ENCODE results near the gene KCNN1.

KCNN1 gene

DNA sequence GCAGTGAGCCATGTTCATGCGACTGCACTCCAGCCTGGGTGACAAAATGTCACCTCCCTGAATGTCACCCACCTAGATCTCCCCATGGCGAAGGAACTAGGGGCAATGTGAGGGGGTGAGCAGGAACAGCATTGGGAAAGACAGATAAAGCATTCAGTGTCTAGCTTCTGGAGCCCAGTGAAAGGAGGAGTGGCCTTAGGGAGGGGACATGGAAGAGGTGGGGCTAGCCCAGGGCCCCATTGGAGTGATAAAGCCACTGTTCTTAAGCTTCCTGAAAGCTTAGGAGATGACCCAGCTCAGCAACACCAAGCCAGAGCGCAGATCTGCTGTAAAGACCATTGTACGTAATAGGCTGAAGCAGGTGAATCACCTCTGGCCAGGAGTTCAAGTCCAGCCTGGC is 13.0 kb upstream of the KCNN1 start:
- Histone ChIP-seq H2AFZ (ENCODE audit: low read depth, low read length) (no peak overlapping the region), H4K20me1 (ENCODE audit: insufficient read depth, low read length) (no peaks in the 10 kb centered on the region), H3K9me3 (ENCODE audit: insufficient read depth, low read length) (no peaks in the 10 kb centered on the region), H3K4me1 (ENCODE audit: low read length) (peaks cover 34% of the 10 kb centered on the region), H3K27ac (ENCODE audit: low read length) (no peak overlapping the region), H3K4me2 (ENCODE audit: low read length) (no peak overlapping the region), H3K79me2 (ENCODE audit: low read length) (no peaks in the 10 kb centered on the region), H3K27me3 (ENCODE audit: low read depth, low read length) (peaks cover 50% of the 10 kb centered on the region), H3K9ac (ENCODE audit: low read length) (no peak overlapping the region), H3K4me3 (ENCODE audit: low read length) (no peak overlapping the region), H3K36me3 (replicated peaks; ENCODE audit: low read depth, low read length) (no peaks in the 10 kb centered on the region)
- TF ChIP-seq, protein P1, sequence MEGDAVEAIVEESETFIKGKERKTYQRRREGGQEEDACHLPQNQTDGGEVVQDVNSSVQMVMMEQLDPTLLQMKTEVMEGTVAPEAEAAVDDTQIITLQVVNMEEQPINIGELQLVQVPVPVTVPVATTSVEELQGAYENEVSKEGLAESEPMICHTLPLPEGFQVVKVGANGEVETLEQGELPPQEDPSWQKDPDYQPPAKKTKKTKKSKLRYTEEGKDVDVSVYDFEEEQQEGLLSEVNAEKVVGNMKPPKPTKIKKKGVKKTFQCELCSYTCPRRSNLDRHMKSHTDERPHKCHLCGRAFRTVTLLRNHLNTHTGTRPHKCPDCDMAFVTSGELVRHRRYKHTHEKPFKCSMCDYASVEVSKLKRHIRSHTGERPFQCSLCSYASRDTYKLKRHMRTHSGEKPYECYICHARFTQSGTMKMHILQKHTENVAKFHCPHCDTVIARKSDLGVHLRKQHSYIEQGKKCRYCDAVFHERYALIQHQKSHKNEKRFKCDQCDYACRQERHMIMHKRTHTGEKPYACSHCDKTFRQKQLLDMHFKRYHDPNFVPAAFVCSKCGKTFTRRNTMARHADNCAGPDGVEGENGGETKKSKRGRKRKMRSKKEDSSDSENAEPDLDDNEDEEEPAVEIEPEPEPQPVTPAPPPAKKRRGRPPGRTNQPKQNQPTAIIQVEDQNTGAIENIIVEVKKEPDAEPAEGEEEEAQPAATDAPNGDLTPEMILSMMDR (IDR thresholded peaks at IDR 0.05; ENCODE audit: low read depth, low read length): no peak
- TF ChIP-seq EZH2phosphoT487 (IDR thresholded peaks at IDR 0.05; ENCODE audit: low read depth): no peak

DNA sequence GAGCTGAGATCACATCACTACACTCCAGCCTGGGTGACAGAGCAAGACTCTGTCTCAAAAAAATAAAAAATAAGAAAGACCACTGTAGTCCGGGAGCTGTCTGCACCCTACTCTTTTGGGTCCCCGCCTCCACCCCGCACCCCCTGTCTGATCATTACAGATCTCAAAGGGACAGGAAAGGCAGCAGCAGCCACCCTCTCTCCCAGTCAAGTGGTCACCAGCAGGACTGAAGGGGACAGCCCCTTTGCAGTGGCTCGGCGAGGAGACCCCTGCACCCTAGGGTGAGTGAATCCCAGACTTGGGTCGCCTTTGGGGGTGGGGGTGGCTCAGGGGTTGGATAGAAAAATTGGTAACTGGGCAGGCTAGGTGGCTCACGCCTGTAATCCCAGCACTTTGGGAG is 12.5 kb upstream of the KCNN1 start:
- Histone ChIP-seq H3K27ac (ENCODE audit: low read length) (no peak overlapping the region), H4K20me1 (ENCODE audit: insufficient read depth, low read length) (no peaks in the 10 kb centered on the region), H3K9me3 (ENCODE audit: insufficient read depth, low read length) (no peaks in the 10 kb centered on the region), H3K36me3 (replicated peaks; ENCODE audit: low read depth, low read length) (no peaks in the 10 kb centered on the region), H3K9ac (ENCODE audit: low read length) (no peak overlapping the region), H3K27me3 (ENCODE audit: low read depth, low read length) (peaks cover 50% of the 10 kb centered on the region), H2AFZ (ENCODE audit: low read depth, low read length) (no peak overlapping the region), H3K4me2 (ENCODE audit: low read length) (no peak overlapping the region), H3K4me3 (ENCODE audit: low read length) (no peak overlapping the region), H3K79me2 (ENCODE audit: low read length) (no peaks in the 10 kb centered on the region), H3K4me1 (ENCODE audit: low read length) (peaks cover 29% of the 10 kb centered on the region)
- TF ChIP-seq EZH2phosphoT487 (IDR thresholded peaks at IDR 0.05; ENCODE audit: low read depth): no peak
- TF ChIP-seq, protein P1 (IDR thresholded peaks at IDR 0.05; ENCODE audit: low read depth, low read length): no peak

DNA sequence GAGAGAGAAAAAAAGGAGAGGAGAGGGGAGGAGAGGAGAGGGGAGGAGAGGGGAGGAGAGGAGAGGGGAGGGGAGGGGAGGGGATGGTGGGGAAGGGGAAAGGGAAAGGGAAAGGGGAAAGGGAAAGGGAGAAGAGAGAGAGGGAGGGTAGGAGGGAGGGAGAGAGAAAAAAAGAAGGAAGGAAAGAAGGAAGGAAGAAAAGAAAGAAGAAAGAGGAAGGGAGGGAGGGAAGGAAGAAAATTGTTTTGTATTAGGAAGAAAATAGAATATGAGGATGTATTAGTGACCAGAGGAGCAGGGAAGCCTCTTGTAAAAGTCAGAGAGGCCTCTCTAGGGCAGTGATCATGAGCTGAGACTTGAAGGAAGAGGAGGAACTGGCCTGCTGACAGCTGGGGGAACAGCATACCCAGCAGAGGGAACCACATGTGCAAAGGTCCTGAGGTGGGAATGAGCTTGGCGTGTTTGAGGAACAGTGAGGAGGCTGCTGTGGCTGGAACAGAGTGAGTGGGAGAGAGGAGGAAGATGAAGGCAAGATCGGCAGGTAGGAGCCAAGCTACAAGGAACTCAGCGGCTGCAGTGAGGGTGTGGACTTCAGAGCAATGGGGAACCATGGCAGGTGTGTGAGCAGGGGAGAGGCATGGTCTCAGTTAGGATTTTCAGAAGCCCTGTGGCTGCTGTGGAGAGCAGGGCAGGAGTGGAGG is 9.6 kb upstream of the KCNN1 start:
- Histone ChIP-seq H3K4me2 (ENCODE audit: low read length) (no peak overlapping the region), H3K9me3 (ENCODE audit: insufficient read depth, low read length) (no peaks in the 10 kb centered on the region), H3K27ac (ENCODE audit: low read length) (no peak overlapping the region), H3K9ac (ENCODE audit: low read length) (no peak overlapping the region), H2AFZ (ENCODE audit: low read depth, low read length) (no peak overlapping the region), H3K36me3 (replicated peaks; ENCODE audit: low read depth, low read length) (no peaks in the 10 kb centered on the region), H3K27me3 (ENCODE audit: low read depth, low read length) (peaks cover 36% of the 10 kb centered on the region), H3K4me1 (ENCODE audit: low read length) (peaks cover 5% of the 10 kb centered on the region), H3K79me2 (ENCODE audit: low read length) (no peaks in the 10 kb centered on the region), H3K4me3 (ENCODE audit: low read length) (no peak overlapping the region), H4K20me1 (ENCODE audit: insufficient read depth, low read length) (no peaks in the 10 kb centered on the region)
- TF ChIP-seq, protein P1 (IDR thresholded peaks at IDR 0.05; ENCODE audit: low read depth, low read length): no peak
- no peak for TF ChIP-seq EZH2phosphoT487 (IDR thresholded peaks at IDR 0.05; ENCODE audit: low read depth)

DNA sequence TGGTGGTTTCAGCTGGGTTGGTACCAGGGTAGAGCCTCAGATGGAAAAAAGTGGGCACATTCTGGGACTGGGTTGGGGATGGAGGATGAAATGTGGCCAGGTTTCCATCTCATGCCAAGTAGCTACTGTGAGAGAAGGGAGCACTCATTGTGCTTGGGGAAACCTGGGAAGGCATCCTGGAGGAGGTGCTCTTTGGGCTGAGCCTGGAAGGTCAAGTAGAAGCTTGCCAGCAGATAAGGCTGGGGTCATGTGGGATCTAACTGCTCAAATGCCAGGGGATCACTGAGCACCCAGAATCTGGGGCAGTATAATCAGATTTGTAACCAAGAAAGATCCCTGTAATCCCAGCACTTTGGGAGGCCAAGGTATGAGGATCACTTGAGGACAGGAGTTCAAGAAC is 9.0 kb upstream of the KCNN1 start:
- H4K20me1 ChIP-seq (ENCODE audit: insufficient read depth, low read length): no peaks in the 10 kb centered on the region
- H3K27me3 ChIP-seq (ENCODE audit: low read depth, low read length): peaks cover 30% of the 10 kb centered on the region
- no peak overlapping the region for H3K27ac ChIP-seq (ENCODE audit: low read length)
- H3K4me3 ChIP-seq (ENCODE audit: low read length): no peak overlapping the region
- no peaks in the 10 kb centered on the region for H3K36me3 ChIP-seq (replicated peaks; ENCODE audit: low read depth, low read length)
- H3K4me1 ChIP-seq (ENCODE audit: low read length): no peaks in the 10 kb centered on the region
- H2AFZ ChIP-seq (ENCODE audit: low read depth, low read length): no peak overlapping the region
- H3K4me2 ChIP-seq (ENCODE audit: low read length): no peak overlapping the region
- TF ChIP-seq EZH2phosphoT487 (IDR thresholded peaks at IDR 0.05; ENCODE audit: low read depth): no peak
- TF ChIP-seq, protein P1 (IDR thresholded peaks at IDR 0.05; ENCODE audit: low read depth, low read length): no peak
- no peak overlapping the region for H3K9ac ChIP-seq (ENCODE audit: low read length)
- H3K79me2 ChIP-seq (ENCODE audit: low read length): no peaks in the 10 kb centered on the region
- no peaks in the 10 kb centered on the region for H3K9me3 ChIP-seq (ENCODE audit: insufficient read depth, low read length)

All from OCI-LY3 (cell line).